HEK293 (cell line): Measurements from ENCODE around the gene TCEA2.
A peak's percentile ranks its signal among the peaks of the same experiment; 100 is the strongest.

ENCODE experiments used
- CTCF ChIA-PET: fragments of 350-600 bp; formaldehyde crosslinking; extraction: SDS; loops from one replicate; lab custom pipeline; 2021; ENCODE audit warnings: antibody characterized with exemption; lab: Yijun Ruan, JAX
- POLR2A ChIA-PET: fragments of 300-600 bp; formaldehyde crosslinking; extraction: SDS; loops from one replicate; lab custom pipeline; 2020; ENCODE audit warnings: antibody characterized with exemption, inconsistent platforms; lab: Yijun Ruan, JAX
- H3K27ac ChIP-seq: fragments of 200-500 bp; sonication (Bioruptor generic); 2 replicates; pipeline ENCODE4 v1.5.1; 2014; ENCODE audit warnings: low read depth, low read length, control low read depth, inconsistent platforms; ENCODE audit errors: extremely low read depth
- H3K36me3 ChIP-seq, 2 experiments: fragments of 200-500 bp in 1 of 2; sonication (Bioruptor generic) in 1 of 2; 1 replicate in 1 of 2; 2 replicates in 1 of 2; pipeline ENCODE4 v1.5.1; 2014 to 2017; ENCODE audit warnings: inconsistent platforms in 2 of 2, low read length in 2 of 2; ENCODE audit not compliant: control insufficient read depth in 2 of 2, insufficient read depth in 1 of 2
- H3K4me1 ChIP-seq: fragments of 200-500 bp; sonication (Bioruptor generic); 2 replicates; pipeline ENCODE4 v1.5.1; 2014; ENCODE audit warnings: mild to moderate bottlenecking, low read length, inconsistent platforms; ENCODE audit not compliant: control insufficient read depth, insufficient read depth
- H3K4me3 ChIP-seq: 2 replicates; pipeline ENCODE4 v1.5.1; 2011; ENCODE audit warnings: low read depth, mild to moderate bottlenecking, control low read depth, low read length, moderate library complexity
- H3K9me3 ChIP-seq: fragments of 200-500 bp; sonication (Bioruptor generic); 2 replicates; pipeline ENCODE4 v1.5.1; 2014; ENCODE audit warnings: low read depth, low read length, inconsistent platforms; ENCODE audit not compliant: control insufficient read depth, insufficient read depth
- KLF10 ChIP-seq: fragments of 450-650 bp; IDR thresholded peaks from 2 replicates; pipeline ENCODE4 v1.5.1; 2018; ENCODE audit warnings: missing biosample characterization, mild to moderate bottlenecking, missing genetic modification characterization
- REPIN1 ChIP-seq: fragments of 450-650 bp; formaldehyde crosslinking; IDR thresholded peaks from 2 replicates; pipeline ENCODE4 v1.5.1; 2017; ENCODE audit warnings: missing biosample characterization, missing genetic modification characterization, low read depth
- SCRT1 ChIP-seq: fragments of 450-650 bp; formaldehyde crosslinking; IDR thresholded peaks from 2 replicates; pipeline ENCODE4 v1.5.1; 2016; ENCODE audit warnings: missing biosample characterization, missing genetic modification characterization, borderline replicate concordance
- TRIM28 ChIP-seq: IDR thresholded peaks from 2 replicates; pipeline ENCODE4 v1.6.1; 2011; ENCODE audit warnings: low read length, control low read depth, borderline replicate concordance
- ZBTB17 ChIP-seq: fragments of 450-650 bp; formaldehyde crosslinking; IDR thresholded peaks from 2 replicates; pipeline ENCODE4 v1.5.1; 2016; ENCODE audit warnings: missing biosample characterization, missing genetic modification characterization
- ZBTB6 ChIP-seq: fragments of 450-650 bp; formaldehyde crosslinking; IDR thresholded peaks from 2 replicates; pipeline ENCODE4 v1.5.1; 2017; ENCODE audit warnings: missing biosample characterization, missing genetic modification characterization
- ZNF157 ChIP-seq: fragments of 450-650 bp; formaldehyde crosslinking; IDR thresholded peaks from 2 replicates; pipeline ENCODE4 v1.5.1; 2016; ENCODE audit warnings: missing biosample characterization, missing genetic modification characterization
- ZNF174 ChIP-seq: fragments of 450-650 bp; formaldehyde crosslinking; IDR thresholded peaks from 2 replicates; pipeline ENCODE4 v1.5.0; 2017; ENCODE audit warnings: missing biosample characterization, mild to moderate bottlenecking, missing genetic modification characterization
- ZNF202 ChIP-seq: fragments of 450-650 bp; formaldehyde crosslinking; IDR thresholded peaks from 2 replicates; pipeline ENCODE4 v1.5.1; 2016; ENCODE audit warnings: missing biosample characterization, missing genetic modification characterization, borderline replicate concordance
- ZNF354C ChIP-seq: fragments of 450-650 bp; formaldehyde crosslinking; IDR thresholded peaks from 2 replicates; pipeline ENCODE4 v1.5.1; 2016; ENCODE audit warnings: missing biosample characterization, missing genetic modification characterization, low read depth, borderline replicate concordance
- ZNF366 ChIP-seq: fragments of 450-650 bp; formaldehyde crosslinking; conservative IDR thresholded peaks from 2 replicates; pipeline ENCODE4 v1.5.1; 2016; ENCODE audit warnings: missing biosample characterization, missing genetic modification characterization
- ZNF37A ChIP-seq: fragments of 450-650 bp; IDR thresholded peaks from 2 replicates; pipeline ENCODE4 v1.5.1; 2018; ENCODE audit warnings: missing biosample characterization, missing genetic modification characterization
- ZNF398 ChIP-seq: fragments of 450-650 bp; formaldehyde crosslinking; IDR thresholded peaks from 2 replicates; pipeline ENCODE4 v1.5.1; 2017; ENCODE audit warnings: missing biosample characterization, missing genetic modification characterization
- ZNF48 ChIP-seq: fragments of 450-650 bp; formaldehyde crosslinking; IDR thresholded peaks from 2 replicates; pipeline ENCODE4 v1.5.1; 2016; ENCODE audit warnings: missing biosample characterization, missing genetic modification characterization
- ZNF600 ChIP-seq: fragments of 450-650 bp; formaldehyde crosslinking; IDR thresholded peaks from 2 replicates; pipeline ENCODE4 v1.5.1; 2016; ENCODE audit warnings: missing biosample characterization, missing genetic modification characterization
- ZNF791 ChIP-seq: fragments of 450-650 bp; formaldehyde crosslinking; IDR thresholded peaks from 2 replicates; pipeline ENCODE4 v1.5.1; 2016; ENCODE audit warnings: missing biosample characterization, missing genetic modification characterization
- ZSCAN18 ChIP-seq: fragments of 450-650 bp; formaldehyde crosslinking; IDR thresholded peaks from 2 replicates; pipeline ENCODE4 v1.5.1; 2016; ENCODE audit warnings: missing biosample characterization, missing genetic modification characterization

The TCEA2 gene

GRCh38 chr20:64115171-64115911 is 52.3 kb downstream of the TCEA2 start:
- TF ChIP-seq ZNF791 (tag by site-specific recombination) = no peak
- TF ChIP-seq ZNF48 (tag by site-specific recombination) = no peak
- peak; percentile 95 for TF ChIP-seq ZNF600
- TF ChIP-seq ZNF202 (tag by site-specific recombination) = no peak
- TF ChIP-seq ZNF354C (tag by site-specific recombination) = no peak
- TF ChIP-seq ZNF398 (tag by site-specific recombination) = no peak
- TF ChIP-seq KLF10 (tag by site-specific recombination) = no peak
- TF ChIP-seq ZBTB17 = no peak
- no peaks in the 10 kb centered on the region for H3K9me3 ChIP-seq
- no peaks in the 10 kb centered on the region for H3K4me1 ChIP-seq
- no peak overlapping the region for H3K27ac ChIP-seq
- ChIA-PET POLR2A (interaction anchor here (0.6 kb wide), 1 partner anchor 321 kb away, joined by 3 read pairs; no protein-coding TSS in a partner anchor), CTCF (interaction anchor here (0.9 to 1.3 kb wide), 2 partner anchors 14 to 16 kb away, joined by 3 read pairs; no protein-coding TSS in a partner anchor)
- no peak overlapping the region for H3K4me3 ChIP-seq
- no peaks in the 10 kb centered on the region for H3K36me3 ChIP-seq

- Histone ChIP-seq H3K4me3 (no peak overlapping the region), H3K36me3 (no peaks in the 10 kb centered on the region), H3K27ac (no peak overlapping the region), H3K4me1 (no peaks in the 10 kb centered on the region), H3K9me3 (no peaks in the 10 kb centered on the region)
- TF ChIP-seq ZSCAN18 (tag by site-specific recombination) (no peak), ZNF366 (tag by site-specific recombination) (no peak), ZNF174 (tag by site-specific recombination) (no peak), REPIN1 (tag by site-specific recombination) (no peak), ZBTB6 (tag by site-specific recombination) (no peak), TRIM28 (no peak), ZNF157 (no peak), ZNF791 (tag by site-specific recombination) (no peak), SCRT1 (tag by site-specific recombination) (no peak), ZNF37A (tag by site-specific recombination) (no peak)
- ChIA-PET POLR2A (interaction anchor here (0.8 kb wide), 1 partner anchor 9 kb away, joined by 3 read pairs; no protein-coding TSS in a partner anchor), CTCF (interaction anchor here (1.3 kb wide), 1 partner anchor 17 kb away, joined by 3 read pairs; no protein-coding TSS in a partner anchor)
Observed at GRCh38 chr20:64116016-64116415, 53.0 kb downstream of the TCEA2 start.
